Esophagus squamous epithelium (tissue), 4 donors: ENCODE measurements around the gene HMGB3.

ENCODE experiments used
- CTCF ChIP-seq, 6 experiments: fragments of 450-650 bp in 4 of 6; fragments of 200-600 bp in 2 of 6; sonication (generic) in 2 of 6; IDR thresholded peaks; one replicate each; pipeline ENCODE4 v1.5.1; 2016 to 2019; ENCODE audit warnings: antibody characterized with exemption in 6 of 6, mild to moderate bottlenecking in 4 of 6, moderate library complexity in 4 of 6
- POLR2A ChIP-seq, 4 donors: fragments of 450-650 bp; IDR thresholded peaks; one replicate each; pipeline ENCODE4 v1.6.1; 2017; ENCODE audit warnings: antibody characterized with exemption in 4 of 4, mild to moderate bottlenecking in 4 of 4, moderate library complexity in 3 of 4

- no peak for TF ChIP-seq POLR2A (IDR thresholded peaks at IDR 0.05)
- no peak for TF ChIP-seq CTCF (IDR thresholded peaks at IDR 0.05)
Observed at GRCh38 chrX:150944233-150944632, 38.9 kb upstream of the HMGB3 start.
